Skeletal muscle tissue (tissue), 4 donors: ENCODE measurements around the gene RICTOR. TPM values are rescaled to one million over a fixed set of nuclear protein-coding genes. Genes with fewer than 3 reads are reported as not detected.

Source experiments
- H3K27ac ChIP-seq: one replicate; pipeline ENCODE4 v1.7.0; 2013; ENCODE audit warnings: mild to moderate bottlenecking, low read depth, low read length, inconsistent platforms
- H3K27me3 ChIP-seq, 3 donors: one replicate each; pipeline ENCODE4 v1.7.0; 2013; ENCODE audit warnings: low read length in 3 of 3; ENCODE audit not compliant: control insufficient read depth in 3 of 3, insufficient read depth in 3 of 3
- H3K36me3 ChIP-seq, 3 donors: one replicate each; pipeline ENCODE4 v1.7.0; 2013; ENCODE audit warnings: low read length in 3 of 3; ENCODE audit not compliant: control insufficient read depth in 3 of 3, insufficient read depth in 3 of 3
- H3K4me1 ChIP-seq, 3 donors: one replicate each; pipeline ENCODE4 v1.7.0; 2013; ENCODE audit warnings: low read length in 3 of 3, mild to moderate bottlenecking in 3 of 3; ENCODE audit not compliant: control insufficient read depth in 3 of 3, insufficient read depth in 3 of 3
- H3K4me3 ChIP-seq, 3 donors: one replicate each; pipeline ENCODE4 v1.7.0; 2013; ENCODE audit warnings: low read length in 3 of 3
- H3K9ac ChIP-seq, 3 donors: one replicate each; pipeline ENCODE4 v1.7.0; 2013; ENCODE audit warnings: low read length in 3 of 3, mild to moderate bottlenecking in 3 of 3, moderate library complexity in 2 of 3, low read depth in 1 of 3
- H3K9me3 ChIP-seq, 3 donors: one replicate each; pipeline ENCODE4 v1.7.0; 2013; ENCODE audit warnings: low read length in 3 of 3; ENCODE audit not compliant: control insufficient read depth in 3 of 3
- total RNA-seq: library from RNA; depleted of rRNA; stranded (reverse); fragments of >200 nt; gene quantifications from one replicate; pipeline ENCODE4 v1.2.3, GENCODE V29; 2014
- donor health status: Osteomylitis.

RICTOR gene
- total RNA-seq, 1 donor from 2014 or later: 32.9 TPM

DNA sequence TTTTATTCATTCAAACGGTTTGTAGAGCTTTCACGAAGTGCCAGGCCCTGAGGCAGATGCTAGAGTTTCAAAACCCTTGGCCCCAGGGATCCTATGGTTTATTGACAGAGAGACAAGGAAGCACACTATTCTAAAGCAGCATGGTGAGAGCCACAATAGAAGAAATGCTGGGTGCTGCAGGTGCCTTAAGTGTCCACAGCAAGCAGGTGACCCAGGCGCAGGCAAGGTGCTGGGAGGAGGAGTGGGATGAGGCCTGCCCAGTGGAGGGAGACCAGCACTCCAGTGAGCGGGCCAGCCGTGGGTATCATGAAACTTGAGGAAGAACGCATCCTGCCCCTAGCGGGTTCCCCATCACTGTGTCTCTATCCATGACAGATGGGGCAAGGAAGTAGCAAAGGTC is 157.4 kb downstream of the RICTOR start:
- Histone ChIP-seq H3K27ac (no peak overlapping the region), H3K4me3 (no peak overlapping the region), H3K4me1 (no peaks in the 10 kb centered on the region), H3K27me3 (no peaks in the 10 kb centered on the region), H3K9ac (no peak overlapping the region), H3K36me3 (peaks cover 0 to 15% (median 2%) of the 10 kb centered on the region in 3 donors), H3K9me3 (no peaks in the 10 kb centered on the region)

DNA sequence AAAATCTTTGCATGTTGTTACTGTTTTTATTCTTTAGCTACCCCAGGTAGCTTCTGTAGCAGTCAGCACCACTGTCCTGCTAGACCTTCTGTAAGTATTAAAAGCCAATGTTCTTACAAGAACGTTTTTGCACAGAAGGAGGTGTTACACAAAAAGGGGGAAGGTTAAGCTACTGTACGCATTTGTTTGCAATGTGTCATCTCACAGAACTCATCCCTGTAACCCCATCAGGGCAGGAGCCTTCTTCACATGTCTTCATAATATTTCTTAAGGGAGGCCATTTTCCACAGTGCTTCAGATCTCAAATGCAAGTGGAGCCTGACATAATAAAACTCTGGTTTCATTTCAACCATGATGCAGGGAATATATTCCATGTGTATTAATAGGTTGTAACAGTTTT is 160.5 kb downstream of the RICTOR start:
- H3K27ac ChIP-seq: no peak overlapping the region
- H3K4me3 ChIP-seq: no peak overlapping the region
- H3K36me3 ChIP-seq: peaks cover 0 to 8% (median 2%) of the 10 kb centered on the region in 3 donors
- no peaks in the 10 kb centered on the region for H3K4me1 ChIP-seq
- no peak overlapping the region for H3K9ac ChIP-seq
- no peaks in the 10 kb centered on the region for H3K27me3 ChIP-seq
- no peaks in the 10 kb centered on the region for H3K9me3 ChIP-seq

DNA sequence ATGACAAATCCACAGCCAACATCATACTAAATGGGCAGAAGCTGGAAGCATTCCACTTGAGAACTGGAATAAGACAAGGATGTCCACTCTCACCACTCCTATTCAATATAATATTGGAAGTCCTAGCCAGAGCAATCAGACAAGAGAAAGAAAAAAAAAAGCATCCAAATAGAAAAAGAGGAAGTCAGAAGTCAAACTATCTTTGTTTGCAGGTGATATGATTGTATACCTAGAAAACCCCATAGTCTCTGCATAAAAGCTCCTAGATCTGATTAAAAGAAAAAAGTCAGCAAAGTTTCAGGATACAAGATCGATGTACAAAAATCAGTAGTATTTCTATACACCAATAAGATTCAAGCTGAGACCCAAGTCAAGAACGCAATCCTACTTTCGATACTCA is 162.3 kb downstream of the RICTOR start:
- no peak overlapping the region for H3K9ac ChIP-seq
- H3K4me3 ChIP-seq: no peak overlapping the region
- H3K36me3 ChIP-seq: peaks cover 5 to 11% (median 9%) of the 10 kb centered on the region in 3 donors
- H3K27me3 ChIP-seq: no peaks in the 10 kb centered on the region
- H3K9me3 ChIP-seq: no peaks in the 10 kb centered on the region
- no peak overlapping the region for H3K27ac ChIP-seq
- H3K4me1 ChIP-seq: no peaks in the 10 kb centered on the region

DNA sequence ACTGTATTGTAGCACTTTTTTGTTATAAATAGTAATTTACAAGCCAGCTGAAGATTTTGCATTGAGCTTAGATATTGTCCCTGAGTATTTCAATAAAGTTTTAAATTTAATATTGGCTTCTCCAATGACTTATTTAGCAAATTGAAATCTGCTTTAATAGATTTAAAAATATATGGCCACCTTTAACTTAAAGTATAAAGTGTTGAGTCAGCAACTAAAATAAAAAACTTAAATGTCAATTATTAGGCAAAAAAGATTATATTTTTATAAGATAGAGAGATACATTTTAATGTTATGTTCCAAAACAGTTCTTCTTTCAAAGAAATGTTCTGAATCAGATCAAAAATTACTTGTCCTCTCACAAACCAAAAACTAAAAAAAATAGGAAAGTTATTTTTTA is 167.7 kb downstream of the RICTOR start:
- Histone ChIP-seq H3K27ac (no peak overlapping the region), H3K36me3 (peaks cover 5 to 28% (median 11%) of the 10 kb centered on the region in 3 donors), H3K27me3 (no peaks in the 10 kb centered on the region), H3K4me3 (no peak overlapping the region), H3K4me1 (no peaks in the 10 kb centered on the region), H3K9me3 (no peaks in the 10 kb centered on the region), H3K9ac (no peak overlapping the region)

DNA sequence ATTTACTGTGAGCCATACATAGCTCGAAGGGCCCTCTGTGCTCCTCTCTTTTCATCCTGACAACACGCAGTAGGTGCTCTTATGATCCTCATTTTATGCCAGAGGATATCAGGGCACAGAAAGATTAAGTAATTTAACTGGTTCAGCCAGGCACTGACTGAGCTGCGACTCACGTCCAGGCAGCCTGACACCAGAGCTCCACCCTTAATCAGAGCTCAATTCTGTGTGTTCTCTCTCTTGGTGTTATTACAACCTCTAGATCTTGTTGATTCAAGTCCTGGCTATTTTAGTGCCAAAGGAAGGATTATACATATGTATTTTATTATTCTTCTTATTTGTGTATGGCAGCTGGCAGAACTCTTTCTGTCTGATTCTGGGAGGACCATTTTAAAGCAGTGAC is 168.7 kb downstream of the RICTOR start:
- H3K27ac ChIP-seq: no peak overlapping the region
- no peak overlapping the region for H3K4me3 ChIP-seq
- H3K9me3 ChIP-seq: no peaks in the 10 kb centered on the region
- no peak overlapping the region for H3K9ac ChIP-seq
- peaks cover 5 to 30% (median 18%) of the 10 kb centered on the region in 3 donors for H3K36me3 ChIP-seq
- H3K4me1 ChIP-seq: no peaks in the 10 kb centered on the region
- no peaks in the 10 kb centered on the region for H3K27me3 ChIP-seq

DNA sequence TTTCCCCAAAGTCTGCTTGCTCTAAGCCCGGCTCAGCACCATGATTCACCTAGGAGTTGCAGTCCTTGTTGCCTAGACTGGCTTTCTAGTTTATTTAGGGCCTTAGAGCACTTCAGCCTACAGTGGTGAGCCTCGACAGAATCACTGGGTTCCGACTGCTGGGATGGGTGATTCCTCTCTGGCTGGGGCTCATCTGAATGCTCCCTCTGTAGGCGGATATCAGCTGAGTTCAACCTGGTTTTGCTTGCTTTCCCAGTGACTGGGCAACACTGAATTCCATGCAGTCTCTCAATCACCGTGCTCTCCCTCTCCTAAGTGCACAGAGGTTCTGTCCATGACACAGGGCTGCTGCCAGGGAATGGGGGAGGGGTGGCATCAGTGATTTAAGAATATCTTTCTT is 174.3 kb downstream of the RICTOR start:
- Histone ChIP-seq H3K9ac (no peak overlapping the region), H3K9me3 (peaks cover 0 to 8% (median 4%) of the 10 kb centered on the region in 3 donors), H3K27ac (no peak overlapping the region), H3K36me3 (peaks cover 0 to 19% (median 7%) of the 10 kb centered on the region in 3 donors), H3K4me3 (no peak overlapping the region), H3K4me1 (no peaks in the 10 kb centered on the region), H3K27me3 (no peaks in the 10 kb centered on the region)

DNA sequence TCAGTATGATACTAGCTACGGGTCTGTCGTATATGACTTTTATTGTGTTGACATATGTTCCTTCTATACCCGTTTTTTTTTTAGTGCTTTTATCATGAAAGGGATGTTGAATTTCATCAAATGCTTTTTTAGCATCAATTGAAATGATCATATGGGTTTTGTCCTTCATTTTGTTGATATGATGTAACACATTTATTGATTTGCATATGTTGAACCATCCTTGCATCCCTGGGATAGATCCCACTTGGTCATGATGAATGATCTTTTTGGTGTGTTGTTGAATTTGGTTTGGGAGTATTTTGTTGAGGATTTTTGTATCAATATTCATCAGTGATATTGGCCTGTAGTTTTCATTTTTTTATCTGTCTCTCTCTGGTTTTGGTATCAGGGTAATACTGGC is 177.4 kb downstream of the RICTOR start:
- Histone ChIP-seq H3K27ac (no peak overlapping the region), H3K9ac (no peak overlapping the region), H3K27me3 (no peaks in the 10 kb centered on the region), H3K9me3 (peaks cover 0 to 8% (median 4%) of the 10 kb centered on the region in 3 donors), H3K36me3 (peaks cover under 1 to 7% (median 7%) of the 10 kb centered on the region in 3 donors), H3K4me3 (no peak overlapping the region), H3K4me1 (no peaks in the 10 kb centered on the region)

DNA sequence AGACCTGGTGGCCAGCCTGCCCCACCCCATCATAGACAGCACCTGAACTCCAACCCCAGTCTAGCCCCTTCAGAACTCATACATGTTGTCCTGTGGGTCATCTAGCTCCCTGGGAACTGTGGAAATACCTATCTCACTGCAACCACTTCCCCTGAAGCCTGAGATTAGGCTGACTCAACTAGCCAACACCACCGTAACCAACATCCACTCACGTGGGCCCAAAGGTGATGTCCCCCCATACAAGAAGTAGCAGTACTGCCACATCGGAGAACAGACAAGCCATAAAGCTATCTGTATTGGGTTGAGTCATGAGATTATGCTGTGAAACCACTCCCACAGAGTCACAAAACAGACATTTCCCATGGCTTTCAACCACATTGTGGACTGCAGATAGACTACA is 181.8 kb downstream of the RICTOR start:
- H3K27ac ChIP-seq: no peak overlapping the region
- H3K4me3 ChIP-seq: no peak overlapping the region
- no peak overlapping the region for H3K9ac ChIP-seq

DNA sequence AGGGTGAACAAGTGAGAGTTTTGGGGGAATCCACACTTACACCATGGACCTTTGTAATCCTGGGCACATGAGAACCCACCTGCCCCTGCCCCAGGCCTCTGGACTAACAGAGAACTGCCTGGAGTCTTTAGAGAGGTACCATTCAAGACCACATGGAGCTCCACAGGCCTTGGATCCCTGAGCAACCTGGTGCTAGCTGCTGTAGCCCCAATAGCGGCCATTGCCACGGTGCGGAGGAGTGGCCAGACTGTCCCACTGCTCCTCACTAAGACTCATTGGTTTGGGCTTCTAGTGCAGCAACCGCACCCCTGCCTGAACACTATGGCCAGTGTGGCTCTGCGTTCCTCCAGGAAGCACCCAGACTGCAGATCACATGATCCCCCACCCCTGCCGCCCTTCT is 182.6 kb downstream of the RICTOR start:
- Histone ChIP-seq H3K36me3 (peaks cover 2 to 5% (median 3%) of the 10 kb centered on the region in 3 donors), H3K4me1 (no peaks in the 10 kb centered on the region), H3K4me3 (no peak overlapping the region), H3K27me3 (no peaks in the 10 kb centered on the region), H3K27ac (no peak overlapping the region), H3K9me3 (peaks cover 0 to 8% (median 4%) of the 10 kb centered on the region in 3 donors), H3K9ac (no peak overlapping the region)

More for the DNA sequence above, 181.8 kb downstream of the RICTOR start:
- Histone ChIP-seq H3K27me3 (no peaks in the 10 kb centered on the region), H3K4me1 (no peaks in the 10 kb centered on the region), H3K36me3 (peaks cover 2 to 5% (median 3%) of the 10 kb centered on the region in 3 donors), H3K9me3 (peaks cover 0 to 8% (median 4%) of the 10 kb centered on the region in 3 donors)

DNA sequence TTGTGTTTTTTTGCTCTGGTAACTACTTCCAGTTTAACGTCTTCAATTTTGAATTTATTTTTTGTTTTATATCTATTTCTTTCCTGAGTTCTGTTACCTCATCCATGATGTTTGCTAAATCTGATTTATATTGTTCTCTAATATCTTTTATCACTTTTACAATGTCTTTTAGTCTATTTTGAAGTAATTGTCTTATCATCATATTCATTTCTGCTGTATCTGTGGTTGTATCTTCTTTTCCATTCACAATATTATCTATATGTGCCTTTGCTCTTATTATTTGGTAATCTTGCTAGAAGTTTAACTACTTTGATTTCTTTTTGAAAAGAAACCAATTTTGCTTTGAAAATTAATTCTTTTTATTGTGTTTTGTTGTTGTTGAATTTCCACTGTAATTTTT is 184.8 kb downstream of the RICTOR start:
- Histone ChIP-seq H3K4me1 (no peaks in the 10 kb centered on the region), H3K36me3 (peaks cover 2 to 20% (median 16%) of the 10 kb centered on the region in 3 donors), H3K4me3 (no peak overlapping the region), H3K27ac (no peak overlapping the region), H3K27me3 (no peaks in the 10 kb centered on the region), H3K9me3 (no peaks in the 10 kb centered on the region), H3K9ac (no peak overlapping the region)
